Mucosa of stomach (tissue), 1 donor: ENCODE measurements around the gene ERP29.
"Not testable (repeated sequence)": the region's sequence is repeated elsewhere in the genome, so short reads cannot be mapped to it uniquely, and the experiment has no call there.

Experiments used
- H3K27me3 ChIP-seq: one replicate; pipeline ENCODE4 v1.7.0; 2013; ENCODE audit warnings: mild to moderate bottlenecking, low read length; ENCODE audit not compliant: control insufficient read depth, insufficient read depth
- H3K36me3 ChIP-seq: one replicate; pipeline ENCODE4 v1.7.0; 2013; ENCODE audit warnings: low read length; ENCODE audit not compliant: control insufficient read depth, insufficient read depth
- H3K4me1 ChIP-seq: one replicate; pipeline ENCODE4 v1.7.0; 2013; ENCODE audit warnings: mild to moderate bottlenecking, low read length; ENCODE audit not compliant: control insufficient read depth, insufficient read depth
- H3K4me3 ChIP-seq: one replicate; pipeline ENCODE4 v1.7.0; 2013; ENCODE audit warnings: low read length
- H3K9ac ChIP-seq: one replicate; pipeline ENCODE4 v1.7.0; 2013; ENCODE audit warnings: mild to moderate bottlenecking, low read length, moderate library complexity
- H3K9me3 ChIP-seq: one replicate; pipeline ENCODE4 v1.7.0; 2013; ENCODE audit warnings: mild to moderate bottlenecking, low read length, moderate library complexity; ENCODE audit not compliant: control insufficient read depth
- donor health status: Pancreatic carcinoma.

ERP29 gene

DNA sequence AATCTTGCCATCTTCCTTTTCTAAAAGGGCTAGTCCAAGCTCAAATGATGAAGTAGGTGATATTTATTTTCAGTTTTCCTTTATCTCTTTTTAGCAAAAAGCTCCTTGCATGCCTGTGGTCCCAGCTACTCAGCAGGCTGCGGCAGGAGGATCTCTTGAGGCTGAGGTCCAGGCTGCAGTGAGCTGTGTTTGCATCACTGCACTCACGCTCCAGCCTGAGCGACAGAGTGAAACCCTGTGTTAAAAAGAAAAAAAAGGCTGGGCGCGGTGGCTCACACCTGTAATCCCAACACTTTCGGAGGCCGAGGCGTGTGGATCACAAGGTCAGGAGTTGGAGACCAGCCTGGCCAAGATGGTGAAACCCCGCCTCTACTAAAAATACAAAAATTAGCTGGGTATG, 5.3 kb upstream of the ERP29 start:
- no peak overlapping the region for H3K4me3 ChIP-seq

DNA sequence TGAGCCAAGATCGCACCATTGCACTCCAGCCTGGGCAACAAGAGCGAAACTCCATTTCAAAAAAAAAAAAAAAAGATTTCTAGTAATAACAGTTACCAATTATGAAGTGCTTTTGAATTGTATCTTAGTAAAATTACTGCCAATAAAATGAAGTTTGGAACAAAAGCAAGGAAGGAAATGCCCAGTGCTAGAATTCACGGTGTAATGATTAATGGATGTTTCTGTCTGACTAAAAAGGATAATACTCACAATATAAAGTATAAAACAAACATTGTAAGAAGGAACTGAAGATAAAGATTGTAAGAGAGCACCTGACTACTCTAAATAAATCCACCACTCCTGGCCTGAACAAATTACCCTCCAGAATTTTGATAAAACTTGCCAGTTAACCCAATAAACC, 4.3 kb upstream of the ERP29 start:
- H3K9ac ChIP-seq = no peak overlapping the region

More for the DNA sequence above, 5.3 kb upstream of the ERP29 start:
- Histone ChIP-seq H3K9me3 (no peaks in the 10 kb centered on the region), H3K9ac (no peak overlapping the region), H3K4me1 (peaks cover 15% of the 10 kb centered on the region), H3K27me3 (no peaks in the 10 kb centered on the region), H3K36me3 (no peaks in the 10 kb centered on the region)

DNA sequence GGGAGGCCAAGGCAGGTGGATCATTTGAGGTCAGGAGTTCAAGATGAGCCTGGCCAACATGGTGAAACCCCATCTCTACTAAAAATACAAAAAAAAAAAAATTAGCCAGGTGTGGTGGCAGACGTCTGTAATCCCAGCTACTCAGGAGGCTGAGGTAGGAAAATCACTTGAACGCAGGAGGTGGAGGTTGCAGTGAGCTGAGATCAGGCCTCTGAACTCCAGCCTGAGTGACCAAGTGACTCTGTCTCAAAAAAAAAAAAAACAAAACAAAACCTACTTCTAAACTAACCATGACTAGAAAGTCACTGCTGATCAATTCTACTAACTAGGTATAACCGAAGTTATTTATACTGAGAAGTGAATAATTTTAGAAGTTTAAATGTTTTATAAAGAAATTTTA, 3.6 kb upstream of the ERP29 start:
- not testable (repeated sequence) for H3K4me3 ChIP-seq, H3K36me3 ChIP-seq, H3K9ac ChIP-seq, H3K9me3 ChIP-seq, H3K27me3 ChIP-seq
- peaks cover 19% of the 10 kb centered on the region for H3K4me1 ChIP-seq

More for the DNA sequence above, 4.3 kb upstream of the ERP29 start:
- no peaks in the 10 kb centered on the region for H3K27me3 ChIP-seq
- H3K9me3 ChIP-seq = no peaks in the 10 kb centered on the region
- no peak overlapping the region for H3K4me3 ChIP-seq
- no peaks in the 10 kb centered on the region for H3K36me3 ChIP-seq
- peaks cover 15% of the 10 kb centered on the region for H3K4me1 ChIP-seq

DNA sequence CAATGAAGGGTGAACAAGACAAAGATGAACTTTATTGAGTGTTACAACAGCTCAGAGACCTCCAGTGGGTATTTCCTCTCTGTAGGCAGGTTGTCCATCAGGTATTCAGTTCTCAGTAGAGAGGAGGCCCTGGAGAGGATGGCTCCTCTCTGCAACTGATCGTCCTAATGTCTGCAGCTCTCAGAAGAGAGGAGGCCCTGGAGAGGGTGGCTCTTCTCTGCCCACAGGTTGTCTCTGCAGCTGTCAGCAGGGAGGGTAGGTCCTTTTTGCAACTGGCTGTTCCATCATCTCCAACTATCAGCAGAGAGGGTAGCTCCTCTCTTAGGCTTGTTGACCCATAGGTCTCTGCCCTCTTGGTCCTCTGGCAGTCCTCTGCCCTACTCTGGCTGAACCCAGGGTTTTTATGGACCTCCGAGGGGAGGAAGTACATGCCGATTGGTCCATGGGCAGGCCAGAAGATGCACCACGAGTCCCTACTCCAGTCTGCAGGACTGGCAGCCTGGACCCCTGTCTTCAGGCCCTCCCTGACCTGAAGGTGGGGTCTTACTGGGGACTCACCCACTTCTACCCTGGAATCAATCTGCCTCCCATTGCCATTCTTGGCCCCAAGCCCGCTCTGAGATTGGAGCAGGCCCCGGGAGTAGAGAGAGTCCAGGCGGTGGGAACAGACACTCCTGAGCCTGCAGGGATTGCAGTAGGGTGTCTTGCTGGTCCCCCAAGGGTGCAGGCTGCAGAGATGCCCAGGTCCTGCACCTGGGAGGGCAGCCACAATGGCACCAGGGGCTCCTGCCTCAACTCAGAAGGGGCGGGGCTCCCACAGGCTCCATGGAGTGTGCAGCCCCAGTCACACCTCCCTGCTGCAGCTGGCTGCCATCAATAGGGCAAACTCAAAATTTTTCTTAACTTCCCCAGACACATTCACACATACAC, 2.5 kb upstream of the ERP29 start:
- Histone ChIP-seq H3K9ac (no peak overlapping the region), H3K4me1 (peaks cover 21% of the 10 kb centered on the region), H3K27me3 (no peaks in the 10 kb centered on the region), H3K36me3 (no peaks in the 10 kb centered on the region), H3K4me3 (no peak overlapping the region), H3K9me3 (no peaks in the 10 kb centered on the region)

DNA sequence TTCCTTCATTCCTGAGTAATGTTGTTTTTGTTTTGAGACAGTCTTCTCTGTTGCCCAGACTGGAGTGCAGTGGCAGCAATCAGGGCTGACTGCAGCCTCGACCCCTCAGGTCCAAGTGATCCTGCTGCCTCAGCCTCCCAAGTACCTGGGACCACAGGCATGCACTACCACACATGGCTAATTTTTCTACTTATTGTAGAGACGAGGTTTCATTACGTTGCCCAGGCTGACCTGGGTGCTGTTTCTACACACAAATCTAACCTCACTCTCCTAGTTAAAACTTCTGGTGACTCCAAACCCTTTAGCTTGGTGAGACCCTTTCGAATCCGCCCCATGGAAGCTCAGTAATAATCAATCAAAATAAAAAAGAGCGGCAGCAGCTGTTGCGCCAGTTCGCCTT, 1.5 kb upstream of the ERP29 start:
- Histone ChIP-seq H3K4me3 (no peak overlapping the region), H3K9me3 (no peaks in the 10 kb centered on the region), H3K9ac (peak overlapping the region; percentile 96), H3K27me3 (no peaks in the 10 kb centered on the region), H3K4me1 (peaks cover 17% of the 10 kb centered on the region), H3K36me3 (no peaks in the 10 kb centered on the region)

DNA sequence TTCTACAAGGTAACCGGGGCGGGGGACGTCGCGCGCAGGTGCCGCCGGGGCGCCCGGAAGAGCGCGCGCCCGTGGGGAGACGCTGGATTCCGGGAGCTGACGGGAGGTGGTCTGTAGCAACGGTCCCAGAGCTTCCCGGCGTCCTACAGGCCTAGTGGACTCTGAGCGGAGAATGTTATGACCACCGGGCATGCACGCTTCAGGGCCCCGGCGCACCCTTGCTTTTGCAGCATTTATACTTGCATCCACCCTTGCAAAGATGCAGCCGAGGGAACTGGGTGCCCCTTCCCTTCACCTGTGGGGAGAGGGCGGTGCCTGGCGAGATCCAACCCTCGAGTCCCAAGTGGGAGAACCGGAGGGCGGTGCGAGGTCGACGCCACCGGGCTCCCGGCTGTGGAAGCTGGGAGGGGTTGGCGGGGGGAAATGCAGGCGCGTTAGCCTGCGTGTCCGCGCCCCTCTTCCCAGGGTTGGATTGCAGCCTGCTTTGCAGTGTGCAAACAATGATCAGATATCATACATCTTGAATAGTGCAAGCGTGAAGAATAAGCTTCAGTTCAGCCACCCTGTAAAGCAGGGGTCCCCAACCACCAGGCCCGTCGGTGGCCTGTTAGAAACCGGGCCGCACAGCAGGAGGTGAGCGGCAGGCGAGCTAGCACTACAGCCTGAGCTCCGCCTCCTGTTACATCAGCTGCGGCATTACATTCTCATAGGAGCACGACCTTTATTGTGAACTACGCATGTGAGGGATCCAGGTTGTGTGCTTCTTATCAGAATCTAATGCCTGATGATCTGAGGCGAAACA, 576 bp downstream of the ERP29 start:
- peak overlapping the region; percentile 82 for H3K4me3 ChIP-seq
- no peaks in the 10 kb centered on the region for H3K9me3 ChIP-seq
- peaks cover 17% of the 10 kb centered on the region for H3K4me1 ChIP-seq
- no peaks in the 10 kb centered on the region for H3K36me3 ChIP-seq
- peak overlapping the region; percentile 69 for H3K9ac ChIP-seq
- no peaks in the 10 kb centered on the region for H3K27me3 ChIP-seq

DNA sequence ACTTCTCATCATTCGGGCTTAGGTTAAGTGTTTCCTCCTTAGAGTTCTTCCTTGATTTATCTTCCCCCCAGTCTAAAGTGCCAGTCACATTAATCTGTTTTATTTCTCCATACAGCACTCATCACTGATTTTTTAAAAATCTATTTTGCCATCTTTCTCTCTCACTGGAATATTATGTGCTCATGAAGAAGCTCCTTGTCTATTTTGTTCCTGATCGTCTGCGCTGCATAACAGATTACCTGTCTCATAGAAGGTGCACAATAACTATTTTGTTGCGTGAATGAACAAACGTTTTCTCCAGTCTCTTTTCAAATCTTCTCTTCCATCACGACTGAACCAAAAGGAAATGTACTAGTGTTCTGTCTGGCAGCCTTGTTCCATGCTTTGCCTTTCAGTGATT, 2.7 kb downstream of the ERP29 start:
- H3K9me3 ChIP-seq = no peaks in the 10 kb centered on the region
- no peak overlapping the region for H3K4me3 ChIP-seq

DNA sequence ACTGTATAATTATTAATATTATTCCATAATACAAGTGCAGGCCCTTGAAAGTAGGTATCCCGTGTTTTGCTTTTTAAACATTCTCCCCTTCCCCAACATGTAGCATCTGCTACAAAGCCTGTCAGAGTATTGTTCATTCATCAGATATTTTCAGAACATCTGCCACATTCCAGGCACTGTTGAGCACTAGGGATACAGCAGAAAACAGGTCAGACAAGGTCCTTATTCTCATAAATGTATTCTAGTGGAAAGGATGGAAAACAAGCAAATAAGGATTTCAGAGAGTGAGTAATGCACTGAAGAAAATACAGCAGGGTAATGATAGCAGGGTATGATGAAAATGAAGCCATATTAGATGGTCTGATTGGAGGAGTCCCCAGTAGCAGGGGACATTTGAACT, 3.8 kb downstream of the ERP29 start:
- H3K4me1 ChIP-seq = peaks cover 10% of the 10 kb centered on the region
- H3K9ac ChIP-seq = no peak overlapping the region
- H3K36me3 ChIP-seq = no peaks in the 10 kb centered on the region
- no peaks in the 10 kb centered on the region for H3K27me3 ChIP-seq
- H3K9me3 ChIP-seq = no peaks in the 10 kb centered on the region
- no peak overlapping the region for H3K4me3 ChIP-seq

More for the DNA sequence above, 2.7 kb downstream of the ERP29 start:
- H3K36me3 ChIP-seq = no peaks in the 10 kb centered on the region
- H3K27me3 ChIP-seq = no peaks in the 10 kb centered on the region
- H3K9ac ChIP-seq = no peak overlapping the region
- peaks cover 17% of the 10 kb centered on the region for H3K4me1 ChIP-seq

DNA sequence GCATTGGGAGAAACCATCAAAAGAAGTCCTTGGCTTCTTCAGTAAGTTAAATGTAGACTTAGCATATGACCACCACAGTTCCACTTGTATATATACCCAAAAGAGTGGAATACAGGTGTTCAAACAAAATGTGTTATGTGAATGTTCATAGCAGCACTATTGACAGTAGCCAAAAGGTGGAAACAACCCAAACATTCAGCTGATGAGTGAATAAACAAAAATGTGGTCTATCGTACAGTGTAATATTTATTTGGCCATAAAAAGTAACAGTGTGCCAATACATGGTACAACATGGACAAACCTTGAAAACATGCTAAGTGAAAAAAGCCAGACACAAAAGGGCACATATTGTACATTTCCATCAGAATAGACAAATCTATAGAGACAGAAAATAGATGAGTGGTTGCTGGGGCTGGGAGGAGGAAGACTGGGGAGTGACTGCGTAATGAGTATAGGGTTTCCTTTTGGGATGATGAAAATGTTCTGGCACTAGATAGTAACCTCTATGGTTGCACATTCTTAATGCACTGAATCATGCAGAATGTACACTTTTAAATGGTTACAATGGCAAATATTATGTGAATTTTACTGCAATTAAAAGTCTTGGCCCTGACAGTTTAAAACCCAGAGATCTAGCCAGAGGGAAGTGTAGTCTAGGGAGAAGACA, 5.5 kb downstream of the ERP29 start:
- no peaks in the 10 kb centered on the region for H3K9me3 ChIP-seq
- H3K4me1 ChIP-seq = peaks cover 7% of the 10 kb centered on the region
- peaks cover 4% of the 10 kb centered on the region for H3K36me3 ChIP-seq
- H3K27me3 ChIP-seq = no peaks in the 10 kb centered on the region
- no peak overlapping the region for H3K4me3 ChIP-seq
- no peak overlapping the region for H3K9ac ChIP-seq

DNA sequence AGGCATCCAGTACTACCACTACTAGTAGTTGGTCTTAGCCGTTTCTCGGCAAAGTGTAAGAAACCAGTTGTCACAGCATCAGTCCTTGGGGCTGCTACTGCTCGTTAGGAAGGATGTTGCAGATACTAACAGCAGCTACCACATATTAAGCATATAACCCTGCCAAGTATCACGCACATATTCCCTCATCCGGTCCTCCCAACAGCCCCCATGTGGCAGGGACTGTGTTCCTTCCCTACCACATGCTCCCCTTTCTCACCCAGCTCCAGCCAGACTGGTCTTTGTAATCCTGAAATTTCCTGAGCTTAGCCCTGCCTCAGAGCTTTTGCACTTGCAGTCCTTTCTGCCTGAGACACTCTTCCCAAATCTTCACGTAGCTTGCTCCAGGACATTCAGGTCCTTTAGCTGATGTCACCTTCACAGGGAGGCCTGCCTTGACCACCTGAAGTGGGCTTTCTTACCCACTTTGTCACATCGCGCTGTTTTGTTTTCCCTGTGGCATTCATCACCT, 7.8 kb downstream of the ERP29 start:
- Histone ChIP-seq H3K4me1 (no peaks in the 10 kb centered on the region), H3K4me3 (no peak overlapping the region), H3K27me3 (no peaks in the 10 kb centered on the region), H3K9me3 (no peaks in the 10 kb centered on the region), H3K36me3 (peaks cover 4% of the 10 kb centered on the region), H3K9ac (no peak overlapping the region)

DNA sequence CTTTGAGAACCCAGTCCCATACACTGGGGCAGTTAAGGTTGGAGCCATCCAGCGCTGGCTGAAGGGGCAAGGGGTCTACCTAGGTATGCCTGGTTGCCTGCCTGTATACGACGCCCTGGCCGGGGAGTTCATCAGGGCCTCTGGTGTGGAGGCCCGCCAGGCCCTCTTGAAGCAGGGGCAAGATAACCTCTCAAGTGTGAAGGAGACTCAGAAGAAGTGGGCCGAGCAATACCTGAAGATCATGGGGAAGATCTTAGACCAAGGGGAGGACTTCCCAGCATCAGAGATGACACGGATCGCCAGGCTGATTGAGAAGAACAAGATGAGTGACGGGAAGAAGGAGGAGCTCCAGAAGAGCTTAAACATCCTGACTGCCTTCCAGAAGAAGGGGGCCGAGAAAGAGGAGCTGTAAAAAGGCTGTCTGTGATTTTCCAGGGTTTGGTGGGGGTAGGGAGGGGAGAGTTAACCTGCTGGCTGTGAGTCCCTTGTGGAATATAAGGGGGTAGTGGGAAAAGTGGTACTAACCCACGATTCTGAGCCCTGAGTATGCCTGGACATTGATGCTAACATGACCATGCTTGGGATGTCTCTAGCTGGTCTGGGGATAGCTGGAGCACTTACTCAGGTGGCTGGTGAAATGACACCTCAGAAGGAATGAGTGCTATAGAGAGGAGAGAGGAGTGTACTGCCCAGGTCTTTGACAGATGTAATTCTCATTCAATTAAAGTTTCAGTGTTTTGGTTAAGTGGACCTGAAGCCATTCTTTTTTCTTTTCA, 9.2 kb downstream of the ERP29 start:
- Histone ChIP-seq H3K4me1 (no peaks in the 10 kb centered on the region), H3K27me3 (no peaks in the 10 kb centered on the region), H3K4me3 (no peak overlapping the region), H3K9me3 (no peaks in the 10 kb centered on the region), H3K9ac (no peak overlapping the region), H3K36me3 (peaks cover 4% of the 10 kb centered on the region)
